Tibial nerve (tissue), 4 donors: ENCODE results near the gene PRKAR1B.

Source experiments
- CTCF ChIP-seq, 5 experiments: fragments of 200-600 bp in 3 of 5; fragments of 450-650 bp in 2 of 5; sonication (generic) in 3 of 5; IDR thresholded peaks; one replicate each; pipeline ENCODE4 v1.5.1; 2016 to 2019; ENCODE audit warnings: antibody characterized with exemption in 5 of 5, mild to moderate bottlenecking in 3 of 5, moderate library complexity in 2 of 5
- EP300 ChIP-seq, 2 donors: sonication (generic); formaldehyde crosslinking; IDR thresholded peaks; one replicate each; pipeline ENCODE4 v1.6.1; 2017; ENCODE audit warnings: antibody characterized with exemption in 2 of 2, mild to moderate bottlenecking in 1 of 2
- POLR2A ChIP-seq, 2 donors: fragments of 450-650 bp; IDR thresholded peaks; one replicate each; pipeline ENCODE4 v1.6.1; 2017; ENCODE audit warnings: antibody characterized with exemption in 2 of 2, mild to moderate bottlenecking in 2 of 2, moderate library complexity in 2 of 2

- no peak for TF ChIP-seq CTCF (IDR thresholded peaks at IDR 0.05)
- TF ChIP-seq POLR2A (IDR thresholded peaks at IDR 0.05), result no peak
- TF ChIP-seq EP300 (IDR thresholded peaks at IDR 0.05), result no peak
Measured at GRCh38 chr7:563629-564170, 163.4 kb downstream of the PRKAR1B start.
